Omental fat pad (tissue), 4 donors: ENCODE results near the gene NFIL3. TPM values are rescaled to one million over a fixed set of nuclear protein-coding genes. Genes with fewer than 3 reads are reported as not detected.
A peak's percentile ranks its signal among the peaks of the same experiment; 100 is the strongest.

Source experiments
- ATAC-seq: fragments of 150-250 bp; one replicate; pipeline ENCODE4 v1.9.1; 2016; ENCODE audit warnings: mild to moderate bottlenecking, moderate library complexity; ENCODE audit not compliant: low FRiP score
- DNase-seq: peaks from one replicate; pipeline ENCODE4 v3.0.0-alpha.2; 2019; ENCODE audit warnings: low spot score
- CTCF ChIP-seq, 3 donors: fragments of 450-650 bp; IDR thresholded peaks; one replicate each; pipeline ENCODE4 v1.5.1; 2016 to 2017; ENCODE audit warnings: antibody characterized with exemption in 3 of 3, mild to moderate bottlenecking in 3 of 3, moderate library complexity in 2 of 3
- total RNA-seq, 4 donors: library from RNA; depleted of rRNA; stranded (reverse); fragments of >200 nt; gene quantifications; one replicate each; pipeline ENCODE4 v1.1.0, GENCODE V29; 2016

The NFIL3 gene
- total RNA-seq, 4 donors from 2014 or later = 51.9 to 247 (median 111) TPM

GRCh38 chr9:91407580-91408318 lies 15.9 kb downstream of the NFIL3 start:
- TF ChIP-seq CTCF (IDR thresholded peaks at IDR 0.05) = no peak
- ATAC-seq = no peak
- DNase-seq = no peak

DNA sequence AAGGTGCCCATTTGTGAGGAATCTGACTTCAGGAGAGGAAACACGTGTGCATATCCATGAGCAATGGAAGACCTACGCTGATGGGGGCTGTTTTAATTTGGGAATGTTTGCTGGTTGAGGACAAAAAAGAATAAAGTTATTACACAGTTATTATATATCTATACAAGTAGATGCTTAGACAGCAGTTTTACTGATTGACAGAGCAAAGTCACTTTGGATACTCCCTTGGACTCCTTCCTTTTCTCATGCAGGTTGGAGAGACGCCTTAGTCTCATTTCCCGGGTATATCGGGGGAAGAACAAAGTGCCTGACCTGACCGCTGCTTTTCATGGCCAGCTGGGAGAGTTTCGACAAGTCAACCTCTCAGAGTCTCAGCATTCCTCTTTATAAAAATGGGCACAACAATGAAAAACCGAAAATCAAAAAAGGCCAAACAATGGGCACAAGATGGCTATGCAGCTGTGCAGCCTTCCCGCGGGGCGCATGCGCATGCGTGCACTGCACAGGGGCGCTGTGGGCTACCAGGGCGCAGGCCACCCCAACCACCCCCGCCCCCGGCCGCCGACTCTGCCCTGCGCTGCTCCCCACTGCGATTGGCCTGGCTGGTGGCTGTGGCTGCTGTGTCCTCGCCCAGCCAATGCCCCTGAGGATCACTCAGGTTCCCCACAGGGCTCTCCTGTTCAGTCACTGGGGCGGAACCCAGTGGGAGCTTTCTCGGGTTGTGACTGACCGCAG lies 18.1 kb downstream of the NFIL3 start:
- no peak for DNase-seq
- ATAC-seq = no peak
- no peak for TF ChIP-seq CTCF (IDR thresholded peaks at IDR 0.05)

GRCh38 chr9:91403665-91404543 lies 19.7 kb downstream of the NFIL3 start:
- ATAC-seq = no peak
- TF ChIP-seq CTCF (IDR thresholded peaks at IDR 0.05) = no peak
- DNase-seq = no peak

DNA sequence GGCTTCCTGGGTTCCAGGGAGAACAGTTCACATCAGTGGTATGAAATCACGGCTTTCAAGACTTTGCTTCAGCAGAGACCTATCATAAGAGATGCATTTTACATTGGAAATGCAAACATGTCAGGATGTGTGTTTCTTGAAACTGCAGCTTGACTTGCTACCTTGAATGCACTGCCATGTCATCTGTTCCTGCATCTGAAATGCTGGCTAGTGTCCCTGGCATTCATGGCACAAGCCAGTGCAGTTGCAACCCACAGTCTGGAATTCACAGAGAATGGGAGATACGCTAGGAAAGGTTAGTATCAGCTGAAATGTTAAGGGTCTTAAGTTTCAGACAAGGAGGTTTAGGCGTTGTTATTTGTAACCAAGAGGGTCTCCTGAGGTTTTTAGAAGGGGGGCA lies 24.7 kb downstream of the NFIL3 start:
- no peak for TF ChIP-seq CTCF (IDR thresholded peaks at IDR 0.05)

GRCh38 chr9:91395553-91396471 lies 27.8 kb downstream of the NFIL3 start:
- DNase-seq = no peak
- peak; percentile 15 for ATAC-seq
- TF ChIP-seq CTCF (IDR thresholded peaks at IDR 0.05) = no peak

More for the DNA sequence above, 24.7 kb downstream of the NFIL3 start:
- no peak for ATAC-seq
- DNase-seq = no peak

GRCh38 chr9:91395106-91395552 lies 28.5 kb downstream of the NFIL3 start:
- TF ChIP-seq CTCF (IDR thresholded peaks at IDR 0.05) = no peak
- peak; percentile 26 for ATAC-seq

More at GRCh38 chr9:91395106-91395552, 28.5 kb downstream of the NFIL3 start:
- DNase-seq = no peak
